ENCODE data around the gene INTS3.
"Not testable (repeated sequence)": the region's sequence is repeated elsewhere in the genome, so short reads cannot be mapped to it uniquely, and the experiment has no call there.

INTS3 gene

DNA sequence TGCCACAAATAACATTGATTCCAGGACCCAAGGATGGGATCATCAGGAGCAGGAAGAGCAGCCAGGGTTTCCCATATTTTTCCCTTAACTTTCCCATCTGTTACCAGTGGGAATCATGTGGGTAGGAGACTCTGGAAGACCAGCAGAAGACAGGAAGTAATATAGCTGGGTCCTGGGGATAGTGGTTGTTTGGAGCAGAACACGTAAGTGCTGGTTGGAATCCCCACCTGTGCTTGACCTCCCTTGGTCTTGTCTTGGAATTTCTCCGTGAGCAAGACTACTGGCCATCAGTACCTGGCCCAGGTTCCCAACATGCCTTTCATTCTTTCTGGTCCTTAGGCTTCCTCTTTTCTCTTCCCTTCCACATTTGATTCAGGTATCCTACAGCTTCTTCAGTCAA lies 26.4 kb downstream of the INTS3 start:
- DNase-seq (ENCODE audit: low read depth, low spot score) = no peak

DNA sequence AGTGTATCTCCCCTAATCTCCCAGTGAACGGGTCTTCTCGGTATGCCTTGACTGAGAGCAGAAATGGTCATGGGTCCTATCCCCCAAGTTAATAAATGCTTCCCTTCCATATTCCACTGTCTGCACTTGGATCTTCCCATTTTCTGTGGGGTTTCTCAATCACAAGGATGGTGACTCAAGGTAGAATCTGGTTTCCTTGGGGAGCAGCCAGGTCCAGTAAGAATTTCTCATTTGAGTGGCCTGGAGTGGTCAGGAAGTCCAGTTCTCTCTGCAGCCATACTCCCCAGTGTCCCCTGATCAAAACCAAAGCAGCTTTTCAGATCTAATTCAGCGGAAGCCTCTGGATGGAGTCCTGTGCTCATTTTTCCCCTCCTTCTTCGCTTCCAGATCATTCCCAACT lies 32.6 kb downstream of the INTS3 start:
- no peak for DNase-seq (ENCODE audit: low read depth, low spot score)

DNA sequence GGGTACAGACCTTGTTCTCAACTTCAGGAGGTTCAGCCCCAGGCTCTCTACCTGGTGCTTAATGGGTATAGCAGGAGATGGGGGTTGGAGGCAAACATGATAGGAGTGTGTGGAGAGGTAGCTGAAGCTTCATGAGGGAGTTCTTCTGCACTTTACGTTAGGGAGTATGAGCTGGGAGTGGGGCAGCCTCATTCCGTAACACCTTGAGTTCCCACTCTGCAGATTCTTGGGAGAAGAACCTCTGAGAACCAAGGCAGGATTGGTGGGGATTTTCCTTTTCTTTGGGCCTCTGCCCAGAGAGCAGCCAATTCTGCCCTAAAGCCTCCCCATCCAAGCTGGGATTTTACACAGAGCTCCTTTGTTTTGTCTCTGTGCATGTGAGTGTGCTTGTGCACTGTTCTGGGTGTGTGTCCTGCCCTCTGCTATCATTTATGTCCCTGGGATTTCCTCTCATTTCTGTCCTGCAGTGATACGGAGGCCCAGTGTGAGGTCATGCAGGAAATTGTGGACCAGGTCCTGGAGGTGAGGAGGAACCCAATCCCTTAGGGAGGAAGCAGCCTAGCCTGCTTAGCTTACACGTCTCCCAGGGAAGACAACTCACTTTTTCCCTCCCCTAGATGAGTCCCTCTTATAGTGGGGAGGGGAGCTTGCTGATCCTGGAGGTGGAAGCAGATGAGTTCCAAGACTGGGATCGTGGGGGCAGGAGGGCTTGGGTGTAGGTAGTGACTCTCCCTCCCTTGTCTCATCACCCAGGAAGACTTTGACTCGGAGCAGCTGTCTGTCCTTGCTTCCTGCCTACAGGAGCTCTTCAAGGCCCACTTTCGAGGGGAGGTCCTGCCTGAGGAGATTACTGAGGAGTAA lies 35.7 kb downstream of the INTS3 start:
- DNase-seq (ENCODE audit: low read depth, low spot score) = no peak

DNA sequence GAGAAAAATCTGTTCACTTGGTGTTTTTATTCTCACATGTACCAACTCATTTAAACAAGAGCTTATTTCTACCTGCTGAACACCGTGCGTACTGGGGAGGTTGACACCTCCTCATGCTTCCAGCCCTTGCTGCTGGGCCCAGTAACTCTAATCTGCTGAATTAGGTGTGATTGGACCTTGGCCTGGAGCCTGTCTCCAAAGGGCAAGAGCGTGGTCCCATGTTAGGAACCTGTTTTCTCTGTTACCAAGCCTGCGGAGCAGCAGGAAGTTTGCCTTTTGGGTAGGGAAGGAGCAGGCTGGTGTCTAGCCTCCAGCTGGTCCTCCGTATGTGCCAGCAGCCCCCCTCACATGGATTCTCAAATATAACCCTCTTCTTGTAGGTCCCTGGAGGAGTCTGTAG lies 36.5 kb downstream of the INTS3 start:
- no peak for DNase-seq (ENCODE audit: low read depth, low spot score)

DNA sequence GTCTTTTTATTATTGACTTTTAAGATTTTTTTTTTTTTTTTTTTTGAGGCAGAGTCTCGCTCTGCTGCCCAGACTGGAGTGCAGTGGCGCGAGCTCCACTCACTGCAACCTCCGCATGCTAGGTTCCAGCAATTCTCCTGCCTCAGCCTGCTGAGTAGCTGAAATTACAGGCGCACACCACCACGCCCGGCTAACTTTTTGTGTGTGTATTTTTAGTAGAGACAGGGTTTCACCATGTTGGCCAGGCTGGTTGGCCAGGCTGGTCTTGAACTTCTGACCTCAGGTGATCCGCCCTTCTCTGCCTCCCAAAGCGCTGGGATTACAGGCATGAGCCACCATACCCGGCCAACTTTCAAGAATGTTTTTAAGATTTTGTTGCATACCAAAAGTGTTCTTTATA lies 38.8 kb downstream of the INTS3 start:
- DNase-seq (ENCODE audit: low read depth, low spot score) = not testable (repeated sequence)

DNA sequence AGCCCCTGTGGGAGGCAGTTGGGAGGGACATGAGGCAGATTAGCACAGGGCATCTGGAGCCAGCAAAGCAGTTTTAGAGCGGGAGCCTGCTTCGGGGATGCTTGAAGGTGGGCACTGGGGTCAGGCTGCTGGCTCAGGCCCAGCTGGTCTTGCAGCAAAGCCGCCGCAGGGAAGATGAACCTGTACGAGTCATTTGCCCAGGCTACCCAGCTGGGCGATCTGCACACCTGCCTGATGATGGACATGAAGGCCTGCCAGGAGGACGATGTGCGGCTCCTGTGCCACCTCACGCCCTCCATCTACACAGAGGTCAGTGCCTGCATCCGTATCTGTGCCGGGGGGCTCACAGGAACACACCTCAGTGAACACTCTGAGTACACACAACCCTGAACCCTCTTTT lies 39.7 kb downstream of the INTS3 start:
- no peak for DNase-seq (ENCODE audit: low read depth, low spot score)

DNA sequence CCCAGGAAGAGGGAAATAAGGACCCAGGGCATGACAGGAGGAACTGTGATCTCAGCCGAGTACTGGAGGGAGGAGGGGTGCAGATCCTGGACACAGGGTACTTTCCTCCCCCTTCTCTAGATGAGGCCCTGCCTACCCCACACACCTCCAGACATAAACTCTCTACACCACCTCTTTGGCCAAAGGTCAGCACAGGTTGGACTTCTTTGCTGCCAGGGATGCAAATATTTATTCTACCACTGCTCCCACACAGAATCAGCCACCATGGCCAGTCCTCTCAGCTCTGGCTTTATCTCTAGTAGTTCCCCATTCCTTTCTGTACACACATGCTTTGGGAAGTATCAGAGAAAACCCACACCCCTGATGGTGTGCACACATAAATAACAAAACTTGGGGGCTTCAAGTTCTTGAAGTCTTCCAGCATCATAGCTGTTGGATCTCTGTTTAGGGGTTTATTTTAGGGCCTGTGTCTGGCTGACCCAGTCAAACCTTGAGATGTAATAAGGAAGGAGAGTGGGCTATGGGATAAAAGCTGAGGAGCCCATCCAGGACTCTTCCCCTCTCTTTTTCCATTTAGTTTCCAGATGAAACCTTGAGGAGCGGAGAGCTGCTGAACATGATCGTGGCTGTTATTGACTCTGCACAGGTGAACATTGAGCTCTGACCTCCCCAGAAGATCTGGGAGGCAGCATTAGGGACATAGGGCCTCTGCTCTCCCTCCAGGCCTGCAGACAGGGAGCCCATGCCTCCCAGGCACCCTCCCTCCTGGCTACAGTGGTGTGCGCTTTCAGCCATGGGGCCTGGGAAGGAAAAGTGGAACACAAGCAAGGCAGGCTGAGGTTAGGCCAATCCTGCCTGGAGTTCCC lies 40.7 kb downstream of the INTS3 start:
- no peak for DNase-seq (ENCODE audit: low read depth, low spot score)

DNA sequence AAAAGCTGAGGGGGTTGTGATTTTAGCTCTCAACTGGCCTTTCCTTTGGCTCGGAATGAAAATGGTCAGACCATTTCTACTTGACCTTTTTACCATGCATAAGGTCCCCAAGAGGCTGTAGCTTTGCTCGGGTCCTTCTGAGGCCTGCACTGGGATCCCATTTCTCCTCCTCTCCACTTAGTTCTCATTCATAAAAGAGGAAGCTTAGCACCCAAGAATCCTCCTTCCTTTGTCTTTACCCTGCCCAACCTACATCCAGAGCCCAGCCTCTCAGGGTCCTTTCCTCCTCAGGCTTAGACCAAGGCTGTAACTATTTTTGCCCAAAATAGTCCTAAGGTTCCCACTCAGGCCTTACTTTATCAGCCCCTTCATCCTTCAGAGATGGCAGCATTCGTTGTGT lies 41.4 kb downstream of the INTS3 start:
- DNase-seq (ENCODE audit: low read depth, low spot score) = no peak

DNA sequence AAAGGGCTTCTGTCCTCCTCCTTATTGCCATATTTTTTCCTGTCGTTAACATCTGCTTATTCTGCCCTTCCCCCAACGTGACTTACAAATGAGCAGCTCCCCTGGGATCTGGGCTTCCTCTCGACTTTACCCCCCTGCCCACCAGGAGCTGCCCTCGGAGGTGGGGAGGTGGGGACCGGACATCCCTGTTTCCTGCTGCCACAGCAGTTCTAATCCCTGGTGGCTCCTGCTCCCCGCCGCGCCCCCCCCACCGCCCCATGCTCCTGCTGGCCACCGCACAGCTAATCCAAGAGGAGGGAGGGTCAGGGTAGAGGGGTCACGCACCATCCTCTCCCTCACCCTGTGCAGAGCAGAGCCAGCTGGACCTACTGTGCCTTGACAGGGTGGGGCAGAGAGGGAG lies 42.9 kb downstream of the INTS3 start:
- DNase-seq (ENCODE audit: low read depth, low spot score) = no peak

DNA sequence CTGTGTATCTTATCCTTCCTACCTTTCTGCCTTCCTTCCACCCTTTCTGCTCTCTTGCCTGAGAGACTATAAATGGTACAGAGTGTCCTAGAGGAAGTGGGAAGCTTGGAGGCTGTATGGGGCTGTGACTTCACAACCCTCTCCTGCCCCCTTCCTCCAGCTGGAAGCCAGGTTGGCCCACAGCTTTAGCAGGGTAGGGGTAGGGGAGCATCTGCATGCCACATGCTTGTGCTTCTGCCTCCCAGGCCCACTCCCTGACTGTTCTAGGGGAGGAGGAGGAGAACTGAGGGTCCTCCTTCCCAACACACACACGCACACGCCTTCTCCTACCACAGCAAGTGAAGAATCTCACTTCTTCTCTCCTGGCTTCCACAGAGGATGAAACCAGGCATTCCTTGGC lies 43.4 kb downstream of the INTS3 start:
- DNase-seq (ENCODE audit: low read depth, low spot score) = no peak

DNA sequence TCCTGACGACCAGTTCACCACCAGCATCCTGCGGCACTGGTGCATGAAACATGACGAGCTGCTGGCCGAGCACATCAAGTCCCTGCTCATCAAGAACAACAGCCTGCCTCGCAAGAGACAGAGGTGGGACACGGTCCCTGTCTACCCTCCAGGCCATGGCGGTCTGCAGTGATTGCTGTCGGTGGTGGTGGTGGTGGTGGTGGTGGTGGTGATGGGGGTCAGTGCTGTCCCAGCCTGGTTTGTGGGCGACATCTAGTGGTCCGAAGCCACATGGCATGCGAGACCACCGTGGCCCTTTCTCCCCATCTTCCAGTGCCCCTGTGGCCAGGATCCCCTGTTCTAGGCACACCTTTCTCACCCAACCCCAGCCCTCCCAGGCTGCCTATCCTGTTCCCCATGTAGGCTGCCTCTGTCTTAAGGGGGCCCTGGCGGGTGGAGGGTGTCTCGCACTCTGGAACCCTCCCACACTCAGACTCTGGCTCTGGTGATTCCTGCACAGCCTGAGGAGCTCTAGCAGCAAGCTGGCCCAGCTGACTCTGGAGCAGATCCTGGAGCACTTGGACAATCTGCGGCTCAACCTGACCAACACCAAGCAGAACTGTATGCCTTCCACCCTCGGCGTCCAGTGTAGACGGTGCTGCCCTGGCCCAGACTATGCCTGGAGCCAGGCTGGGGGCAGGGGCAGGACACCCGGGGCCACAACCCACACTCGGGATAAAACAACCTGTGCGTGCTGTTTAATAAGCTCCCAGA lies 44.2 kb downstream of the INTS3 start:
- peak; percentile 71 for DNase-seq (ENCODE audit: low read depth, low spot score)

DNA sequence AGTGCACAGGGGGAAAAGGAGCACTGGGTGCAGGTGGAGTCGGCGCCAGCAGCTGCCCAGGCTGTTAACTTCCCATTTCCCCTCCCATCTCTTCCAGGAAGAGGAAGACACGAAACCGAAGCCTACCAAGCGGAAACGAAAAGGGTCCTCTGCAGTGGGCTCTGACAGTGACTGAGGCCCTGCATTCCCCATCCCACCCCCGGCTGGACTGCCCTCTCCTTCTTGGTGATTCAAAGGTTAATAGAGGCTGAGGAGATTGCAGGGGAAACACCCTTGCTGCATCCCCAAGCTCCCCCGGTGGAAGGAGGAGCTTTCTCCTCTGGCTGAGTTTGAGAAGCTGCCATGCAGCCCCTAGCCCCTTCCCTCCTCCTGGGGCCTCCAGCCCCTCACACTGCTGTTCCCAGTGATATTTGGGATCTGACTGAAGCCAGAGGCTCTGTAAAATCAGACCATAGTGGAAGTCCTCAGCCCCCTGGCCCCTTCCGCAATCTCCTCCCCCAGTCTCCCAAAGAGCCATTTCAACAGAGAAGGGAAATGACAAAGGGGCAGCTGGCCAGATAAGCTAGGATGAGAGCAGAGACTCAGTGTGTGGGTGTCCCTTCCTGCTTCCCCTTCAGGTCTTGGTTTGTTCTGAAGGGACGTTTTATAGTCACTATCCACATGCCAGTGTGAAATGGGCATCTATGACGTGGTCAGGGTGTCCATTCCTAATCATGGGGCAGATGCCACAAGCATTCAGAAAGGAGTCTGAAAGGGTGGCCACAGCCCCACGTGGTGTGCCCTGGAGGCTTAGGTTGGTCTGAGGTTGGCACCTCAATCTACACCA lies 45.5 kb downstream of the INTS3 start:
- DNase-seq (ENCODE audit: low read depth, low spot score) = no peak

DNA sequence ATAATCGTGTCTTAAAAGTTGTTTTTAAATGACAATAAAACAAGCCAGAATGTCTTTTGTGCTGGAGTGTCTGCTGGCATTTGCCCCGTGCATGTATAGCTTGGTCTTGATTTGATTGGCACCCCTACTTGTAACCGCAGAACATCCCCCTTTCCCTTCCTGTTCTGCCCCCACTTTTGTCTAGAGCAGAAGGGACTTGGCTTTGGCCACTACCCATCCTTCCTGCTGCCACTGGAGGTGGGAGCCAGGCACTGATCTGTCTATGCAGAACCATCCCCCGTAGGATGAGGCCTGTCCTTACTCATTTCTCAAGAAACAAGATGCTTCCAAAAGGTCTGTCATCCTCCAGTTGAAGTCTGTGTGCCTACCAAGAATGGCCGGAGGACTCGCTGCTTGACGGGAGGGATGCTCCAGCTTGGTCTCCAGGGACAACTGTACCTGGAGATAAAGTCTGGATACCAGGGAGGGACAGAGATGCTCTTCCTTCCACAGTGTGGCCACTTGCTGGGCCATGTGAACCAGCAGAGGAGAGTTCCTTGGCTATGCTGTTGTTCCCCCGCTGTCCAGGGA lies 46.3 kb downstream of the INTS3 start:
- no peak for DNase-seq (ENCODE audit: low read depth, low spot score)

DNA sequence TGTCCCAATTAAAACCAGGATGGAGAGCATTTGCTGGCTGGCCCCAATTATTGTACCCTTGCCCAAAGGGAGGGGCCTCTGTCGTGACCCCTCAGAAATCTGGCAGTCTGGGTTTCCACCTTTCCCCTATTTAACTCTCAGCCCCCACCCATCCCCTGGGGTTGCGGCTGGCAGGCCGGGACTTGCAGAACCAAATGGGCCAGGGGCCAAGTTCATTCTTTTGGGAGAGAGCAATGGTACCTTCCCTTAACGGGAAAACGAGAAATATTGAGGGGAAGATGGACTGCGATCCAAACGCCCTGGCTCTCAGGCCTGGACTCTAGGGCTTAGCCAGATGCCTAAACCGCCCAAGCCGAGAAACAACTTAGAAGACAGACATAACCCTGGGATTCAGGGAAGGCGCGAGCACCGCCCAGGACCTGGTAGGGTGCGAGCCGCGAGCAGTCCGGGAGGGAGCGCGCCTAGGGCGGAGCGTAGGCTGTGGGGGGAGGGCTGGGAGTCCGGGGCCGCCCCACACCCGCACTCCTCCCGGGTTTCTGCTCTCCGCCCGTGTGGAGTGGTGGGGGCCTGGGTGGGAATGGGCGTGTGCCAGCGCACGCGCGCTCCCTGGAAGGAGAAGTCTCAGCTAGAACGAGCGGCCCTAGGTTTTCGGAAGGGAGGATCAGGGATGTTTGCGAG lies 47.1 kb downstream of the INTS3 start, which contains the start of gene SLC27A3:
TSS of gene SLC27A3 (plus strand) at position 628 of the 678 bp plus-strand sequence. CDS start 91 bp downstream, outside the sequence.
- DNase-seq (ENCODE audit: low read depth, low spot score) = no peak

DNA sequence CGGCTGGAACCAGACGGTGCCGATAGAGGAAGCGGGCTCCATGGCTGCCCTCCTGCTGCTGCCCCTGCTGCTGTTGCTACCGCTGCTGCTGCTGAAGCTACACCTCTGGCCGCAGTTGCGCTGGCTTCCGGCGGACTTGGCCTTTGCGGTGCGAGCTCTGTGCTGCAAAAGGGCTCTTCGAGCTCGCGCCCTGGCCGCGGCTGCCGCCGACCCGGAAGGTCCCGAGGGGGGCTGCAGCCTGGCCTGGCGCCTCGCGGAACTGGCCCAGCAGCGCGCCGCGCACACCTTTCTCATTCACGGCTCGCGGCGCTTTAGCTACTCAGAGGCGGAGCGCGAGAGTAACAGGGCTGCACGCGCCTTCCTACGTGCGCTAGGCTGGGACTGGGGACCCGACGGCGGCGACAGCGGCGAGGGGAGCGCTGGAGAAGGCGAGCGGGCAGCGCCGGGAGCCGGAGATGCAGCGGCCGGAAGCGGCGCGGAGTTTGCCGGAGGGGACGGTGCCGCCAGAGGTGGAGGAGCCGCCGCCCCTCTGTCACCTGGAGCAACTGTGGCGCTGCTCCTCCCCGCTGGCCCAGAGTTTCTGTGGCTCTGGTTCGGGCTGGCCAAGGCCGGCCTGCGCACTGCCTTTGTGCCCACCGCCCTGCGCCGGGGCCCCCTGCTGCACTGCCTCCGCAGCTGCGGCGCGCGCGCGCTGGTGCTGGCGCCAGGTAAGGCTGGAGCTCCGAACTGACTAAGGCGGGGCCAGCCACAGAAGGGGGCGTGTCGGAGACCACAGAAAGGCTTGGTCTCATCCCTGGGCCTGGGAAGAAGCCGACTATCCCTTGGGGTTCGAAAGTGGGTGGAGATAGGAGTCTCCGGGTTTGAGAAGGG lies 47.8 kb downstream of the INTS3 start:
- DNase-seq (ENCODE audit: low read depth, low spot score) = peak; percentile 94

DNA sequence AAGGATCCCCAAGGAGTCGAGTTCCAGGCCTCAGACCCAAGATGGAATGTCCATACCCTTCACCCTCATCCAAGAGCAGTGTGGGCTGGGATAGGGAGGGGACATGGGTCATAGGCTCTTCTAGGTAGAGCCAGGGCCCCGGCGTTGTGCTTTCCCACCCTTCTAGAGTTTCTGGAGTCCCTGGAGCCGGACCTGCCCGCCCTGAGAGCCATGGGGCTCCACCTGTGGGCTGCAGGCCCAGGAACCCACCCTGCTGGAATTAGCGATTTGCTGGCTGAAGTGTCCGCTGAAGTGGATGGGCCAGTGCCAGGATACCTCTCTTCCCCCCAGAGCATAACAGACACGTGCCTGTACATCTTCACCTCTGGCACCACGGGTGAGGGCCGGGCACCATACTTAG lies 48.5 kb downstream of the INTS3 start:
- no peak for DNase-seq (ENCODE audit: low read depth, low spot score)

DNA sequence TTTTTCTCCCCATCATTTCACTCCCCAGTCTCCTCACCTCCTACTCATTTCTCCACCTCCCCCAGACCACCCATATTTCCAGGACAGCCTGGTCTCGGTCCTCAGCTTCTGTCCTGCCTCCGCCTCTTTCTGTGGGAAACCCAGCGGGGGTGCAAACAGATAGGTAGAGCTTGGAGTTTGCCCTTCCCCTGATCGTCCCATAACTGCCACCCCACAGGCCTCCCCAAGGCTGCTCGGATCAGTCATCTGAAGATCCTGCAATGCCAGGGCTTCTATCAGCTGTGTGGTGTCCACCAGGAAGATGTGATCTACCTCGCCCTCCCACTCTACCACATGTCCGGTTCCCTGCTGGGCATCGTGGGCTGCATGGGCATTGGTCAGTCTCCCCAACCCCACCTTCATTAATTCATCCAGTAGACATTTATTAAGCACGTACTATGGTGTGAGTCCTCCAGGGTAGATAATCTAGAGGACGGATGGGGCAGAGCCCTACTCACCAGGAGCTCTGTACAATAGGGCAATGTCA lies 49.1 kb downstream of the INTS3 start:
- no peak for DNase-seq (ENCODE audit: low read depth, low spot score)

DNA sequence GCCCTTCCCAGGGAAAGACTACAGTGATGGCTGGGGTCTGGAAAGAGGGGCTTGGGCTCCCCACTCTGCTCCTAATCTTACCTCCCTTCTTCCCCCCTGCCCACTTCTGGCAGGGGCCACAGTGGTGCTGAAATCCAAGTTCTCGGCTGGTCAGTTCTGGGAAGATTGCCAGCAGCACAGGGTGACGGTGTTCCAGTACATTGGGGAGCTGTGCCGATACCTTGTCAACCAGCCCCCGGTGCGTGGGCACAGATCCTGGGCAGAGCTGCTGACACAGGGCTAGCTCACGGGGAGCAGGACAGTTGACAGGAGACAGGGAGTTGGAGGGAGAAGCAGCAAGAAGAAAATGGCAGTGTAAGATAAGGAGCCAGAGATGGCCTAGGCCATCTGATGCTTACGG lies 49.8 kb downstream of the INTS3 start:
- no peak for DNase-seq (ENCODE audit: low read depth, low spot score)
